ENCODE results near the gene KIAA0319L.

Gene KIAA0319L

GRCh38 chr1:35561972-35562680, 4.9 kb upstream of the KIAA0319L start:
- DNase-seq (ENCODE audit: low read depth): no peak

- no peak for DNase-seq (ENCODE audit: low read depth)
These were observed 4.2 kb upstream of the KIAA0319L start for GRCh38 chr1:35561297-35561971.

- DNase-seq (ENCODE audit: low read depth): no peak
These were observed 3.3 kb upstream of the KIAA0319L start for GRCh38 chr1:35560256-35561225.

- DNase-seq (ENCODE audit: low read depth): no peak
These were observed 2.2 kb upstream of the KIAA0319L start for GRCh38 chr1:35559317-35559944.

GRCh38 chr1:35558374-35559316, 1.4 kb upstream of the KIAA0319L start:
- DNase-seq (ENCODE audit: low read depth): no peak

GRCh38 chr1:35557611-35558373, 589 bp upstream of the KIAA0319L start, which contains the start of gene NCDN:
Gene NCDN, plus strand, starts transcription at chr1:35557799. Its CDS starts 392 bp downstream, at chr1:35558191.
- peak; percentile 92 for DNase-seq (ENCODE audit: low read depth)

- no peak for DNase-seq (ENCODE audit: low read depth)
These were observed 602 bp downstream of the KIAA0319L start for GRCh38 chr1:35556484-35557117.

GRCh38 chr1:35555601-35556477, 1.4 kb downstream of the KIAA0319L start:
- DNase-seq (ENCODE audit: low read depth): no peak

GRCh38 chr1:35555212-35555584, 2.0 kb downstream of the KIAA0319L start:
- DNase-seq (ENCODE audit: low read depth): no peak

GRCh38 chr1:35554266-35555211, 2.7 kb downstream of the KIAA0319L start:
- DNase-seq (ENCODE audit: low read depth): no peak

- DNase-seq (ENCODE audit: low read depth): no peak
These were observed 3.4 kb downstream of the KIAA0319L start for GRCh38 chr1:35553851-35554250.

- DNase-seq (ENCODE audit: low read depth): no peak
These were observed 10.6 kb downstream of the KIAA0319L start for GRCh38 chr1:35546614-35547013.

GRCh38 chr1:35544976-35545375, 12.2 kb downstream of the KIAA0319L start:
- DNase-seq (ENCODE audit: low read depth): no peak

- DNase-seq (ENCODE audit: low read depth): no peak
These were observed 17.4 kb downstream of the KIAA0319L start for GRCh38 chr1:35539824-35540261.

GRCh38 chr1:35539073-35539823, 18.0 kb downstream of the KIAA0319L start:
- DNase-seq (ENCODE audit: low read depth): no peak

GRCh38 chr1:35537806-35538205, 19.4 kb downstream of the KIAA0319L start:
- DNase-seq (ENCODE audit: low read depth): no peak

All from non-pigmented ciliary epithelial cell (primary cell).